Dermis microvascular lymphatic vessel endothelial cell (primary cell): ENCODE data around the gene GHRL. TPM values are rescaled to one million over a fixed set of nuclear protein-coding genes. Genes with fewer than 3 reads are reported as not detected.
A peak's percentile ranks its signal among the peaks of the same experiment; 100 is the strongest.

Experiments
- DNase-seq, 2 donors: peaks; one replicate each; pipeline versions ENCODE4 v3.0.0 to v3.0.0-alpha.2; 2010; ENCODE audit warnings: low read depth in 2 of 2
- total RNA-seq: library from RNA; depleted of rRNA; stranded (reverse); fragments of >200 nt; gene quantifications from 2 replicates; pipeline ENCODE4 v1.2.1, GENCODE V29; 2014

The GHRL gene
- total RNA-seq, 1 donor from 2014 or later: 0.39 TPM

DNA sequence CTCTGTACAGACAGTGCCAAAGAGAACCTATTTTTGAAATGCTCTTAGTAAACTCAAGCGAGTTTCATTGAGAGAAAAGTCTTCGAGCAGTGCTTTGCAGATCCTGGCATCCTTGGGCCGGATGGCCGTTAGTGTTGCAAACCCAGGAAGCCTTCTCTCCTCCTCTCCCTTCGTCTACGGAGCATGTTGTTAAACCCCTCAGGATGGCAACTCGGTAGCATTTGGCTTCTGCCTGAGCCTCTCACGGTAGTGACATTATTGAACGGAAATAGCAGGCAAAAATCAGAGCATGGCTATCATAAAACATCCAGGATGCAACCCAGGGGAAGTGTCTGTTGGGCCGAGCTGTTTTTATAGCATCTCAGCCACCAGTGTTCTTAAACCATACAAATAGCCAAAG is 34.8 kb upstream of the GHRL start:
- DNase-seq: no peak

DNA sequence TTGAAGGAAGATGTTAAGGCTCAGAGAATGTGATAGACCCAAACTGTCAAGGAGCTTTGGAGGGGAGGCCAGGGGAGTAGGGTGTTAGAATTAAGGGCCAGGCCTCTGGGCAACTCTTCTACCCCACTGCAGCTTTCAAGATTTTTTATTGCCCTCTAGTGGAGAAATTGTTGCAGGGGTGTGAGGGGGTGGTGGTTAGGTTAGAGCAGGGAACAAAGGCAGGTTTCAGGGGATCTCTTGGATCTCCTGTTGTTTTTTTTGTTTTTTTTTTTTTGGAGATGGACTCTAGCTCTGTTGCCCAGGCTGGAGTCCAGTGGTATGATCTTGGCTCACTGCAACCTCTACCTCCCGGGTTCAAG is 29.6 kb upstream of the GHRL start:
- no peak for DNase-seq

DNA sequence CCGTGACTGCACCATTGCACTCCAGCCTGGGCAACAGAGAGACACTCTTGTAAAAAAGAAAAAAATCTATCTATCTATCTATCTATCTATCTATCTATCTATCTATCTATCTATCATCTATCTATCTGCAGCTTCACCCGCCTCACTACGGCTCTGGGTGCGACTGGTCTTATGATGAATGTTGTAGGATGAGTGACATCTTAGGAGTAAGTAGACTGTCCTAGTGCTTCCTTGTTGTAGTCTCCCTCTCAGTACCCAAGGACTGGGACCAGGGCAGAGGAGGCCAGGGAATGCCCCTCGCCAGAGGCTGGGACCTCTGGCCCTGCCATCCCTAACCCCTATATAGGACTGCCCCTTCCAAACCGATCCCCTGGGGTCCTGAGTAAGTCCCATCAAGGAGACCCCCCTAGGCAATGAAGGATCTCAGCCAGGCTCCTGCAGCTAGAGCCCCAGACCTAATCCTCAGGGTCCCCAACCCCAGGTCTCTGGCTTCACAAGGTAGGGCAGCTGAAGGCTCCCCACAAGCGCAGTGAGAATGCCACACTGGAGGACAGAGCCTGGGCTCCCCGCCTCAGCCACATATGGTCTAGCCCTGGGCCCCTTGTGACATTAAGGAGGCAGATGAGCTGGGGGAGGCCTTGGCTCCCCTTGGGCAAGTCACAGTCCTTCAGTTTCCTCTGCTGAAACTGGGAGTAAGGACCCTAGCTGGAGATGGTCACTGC is 29.0 kb upstream of the GHRL start:
- DNase-seq: no peak

DNA sequence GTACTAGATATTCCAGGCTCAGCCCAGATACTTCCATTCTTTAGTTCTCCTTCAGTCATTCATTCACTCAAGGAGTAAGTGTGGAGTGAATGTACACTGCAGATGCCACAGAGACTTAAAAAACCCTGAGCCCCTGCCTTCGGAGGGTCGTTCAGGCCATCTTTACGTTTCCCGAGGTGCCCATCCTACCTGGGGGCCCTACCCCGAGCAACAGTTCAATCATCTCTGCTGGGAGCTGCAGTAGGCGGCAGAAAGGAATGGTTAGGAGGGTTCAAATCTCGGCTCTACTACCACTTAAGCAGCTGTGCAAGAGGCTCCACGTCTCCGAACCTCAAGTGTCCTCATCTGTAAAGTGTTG is 27.6 kb upstream of the GHRL start:
- no peak for DNase-seq

DNA sequence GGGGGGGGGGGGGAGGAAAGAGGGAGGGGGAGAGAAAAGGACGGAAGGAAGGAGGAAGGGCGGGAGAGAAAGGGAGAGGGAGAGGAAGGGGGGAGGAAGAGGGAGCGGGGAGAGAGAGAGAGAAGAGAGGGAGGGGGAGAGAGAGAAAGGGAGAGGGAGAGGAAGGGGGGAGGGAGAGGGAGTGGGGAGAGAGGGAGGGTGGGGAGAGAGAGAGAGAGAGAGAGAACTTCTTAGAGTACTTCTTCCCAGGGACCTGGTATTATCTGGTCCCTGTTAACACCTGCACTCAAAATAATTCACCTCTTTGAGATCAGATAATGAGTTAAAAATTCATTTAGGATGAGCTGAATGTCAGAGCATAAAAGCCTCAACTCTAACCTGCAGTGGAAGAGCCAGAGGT is 27.1 kb upstream of the GHRL start:
- DNase-seq: peak in 1 of 2 donors; percentile 32

DNA sequence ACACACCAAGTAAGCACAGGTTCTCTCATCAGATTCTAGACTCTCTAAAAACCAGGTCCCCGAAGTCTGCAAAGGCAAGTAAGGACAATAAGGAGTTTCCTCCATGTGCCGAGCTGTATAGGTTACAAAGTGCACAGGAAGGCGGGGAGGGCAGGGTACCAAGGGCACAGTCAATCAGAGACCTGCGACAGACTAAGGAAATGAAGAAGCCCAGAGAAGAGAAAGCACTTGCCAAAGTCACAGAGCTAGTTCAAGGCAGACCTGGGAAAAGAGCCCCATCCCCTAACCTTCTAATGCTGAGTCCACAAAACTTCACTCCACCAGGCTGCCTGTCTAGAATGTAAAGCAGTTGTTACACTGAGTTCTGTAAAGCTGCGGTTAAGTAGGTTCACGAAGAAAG is 26.5 kb upstream of the GHRL start:
- no peak for DNase-seq

DNA sequence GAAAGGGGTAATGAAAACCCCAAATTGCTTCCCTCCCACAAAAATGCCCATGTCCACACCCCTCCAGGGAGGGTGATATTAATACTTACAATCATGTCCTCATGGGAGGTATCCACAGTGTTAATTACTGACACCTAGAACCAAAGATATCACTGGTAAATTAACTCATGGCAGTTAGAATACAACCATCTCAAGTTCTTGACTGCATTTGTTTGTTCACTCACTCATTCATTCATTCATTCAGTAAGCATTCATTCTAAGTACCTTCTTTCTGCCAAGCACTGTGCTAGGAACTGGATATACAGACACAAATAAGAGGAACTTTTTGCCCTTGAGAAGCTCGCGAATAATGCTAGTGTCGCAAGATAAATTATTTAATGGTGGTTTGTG is 25.2 kb upstream of the GHRL start:
- DNase-seq: no peak

DNA sequence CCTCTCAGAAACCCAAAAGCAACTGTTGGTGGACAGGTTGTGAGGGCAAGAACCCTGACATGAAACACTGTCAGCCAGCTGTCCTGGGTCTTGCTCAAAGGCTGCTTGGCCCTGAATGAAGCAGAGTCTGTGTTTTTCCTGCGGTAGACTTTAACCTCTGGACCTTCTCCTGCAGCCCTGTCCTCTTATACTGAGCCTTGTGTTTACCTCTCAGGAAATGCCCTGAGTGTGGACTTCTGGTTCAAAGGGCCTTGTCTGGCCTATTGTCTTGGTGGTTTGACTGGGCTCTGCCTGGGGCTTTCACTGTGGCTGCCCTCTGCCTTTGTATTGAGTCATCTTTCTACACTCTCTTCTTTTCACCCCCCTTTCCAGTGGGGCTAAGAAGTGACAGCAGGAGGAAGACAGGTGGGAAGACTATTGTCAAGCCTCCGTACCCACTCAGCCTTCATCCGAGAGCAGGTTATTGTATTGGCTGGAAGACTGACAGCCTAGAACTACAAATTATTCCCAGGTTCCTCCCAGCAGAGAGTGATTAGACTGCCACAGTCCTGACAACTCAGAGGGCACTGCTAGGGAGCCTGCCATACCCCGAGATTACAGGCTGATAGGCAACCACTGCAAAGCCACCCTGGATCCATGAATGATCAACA is 24.7 kb upstream of the GHRL start:
- DNase-seq: peak in 1 of 2 donors; percentile 65

DNA sequence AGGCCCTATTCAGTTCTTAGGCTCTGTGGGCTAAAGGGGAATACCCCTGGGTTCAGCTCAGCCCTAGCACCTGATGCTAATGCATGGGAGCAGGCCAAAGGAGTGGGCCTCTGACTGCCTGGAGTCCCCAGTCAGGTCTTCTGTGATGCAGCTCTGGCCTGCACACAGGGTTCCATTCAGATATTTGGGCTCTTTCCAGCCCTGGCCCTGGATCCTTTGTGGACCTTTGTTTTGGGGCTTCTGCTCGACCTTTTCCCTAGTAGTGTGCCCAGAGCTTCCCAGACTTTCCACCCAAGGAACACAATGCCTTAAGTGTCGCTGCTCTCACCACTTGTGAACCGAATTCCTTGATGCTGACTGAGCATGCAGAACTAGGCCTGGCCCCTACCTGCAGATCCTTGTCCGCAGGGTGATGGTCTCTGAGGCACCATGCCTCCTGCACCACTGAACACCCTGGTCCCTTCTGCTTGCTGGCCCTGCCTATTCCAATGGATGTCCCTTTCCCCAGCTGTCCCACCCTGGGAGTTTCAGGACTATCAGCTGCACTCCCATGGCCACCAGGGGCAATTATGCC is 23.1 kb upstream of the GHRL start:
- no peak for DNase-seq

DNA sequence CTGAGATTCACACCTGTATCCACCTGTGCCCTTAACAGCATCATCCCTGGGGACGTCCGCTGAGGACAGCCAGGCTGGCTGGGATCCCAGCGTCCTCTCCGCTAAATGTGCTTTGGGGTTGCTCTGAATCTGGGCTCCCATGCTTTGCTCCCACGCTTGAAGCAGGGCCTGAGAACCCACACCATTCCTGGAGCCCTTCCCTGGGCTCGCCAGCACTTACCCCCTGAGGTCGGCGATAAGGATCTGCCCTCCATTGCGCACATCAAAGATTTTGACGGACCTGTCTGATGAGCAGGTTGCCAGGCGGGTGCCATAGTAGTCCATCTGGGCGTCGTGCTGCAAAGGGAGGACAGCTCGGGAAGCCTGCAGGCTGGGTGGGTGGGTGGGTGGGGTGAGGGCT is 22.4 kb upstream of the GHRL start:
- no peak for DNase-seq

DNA sequence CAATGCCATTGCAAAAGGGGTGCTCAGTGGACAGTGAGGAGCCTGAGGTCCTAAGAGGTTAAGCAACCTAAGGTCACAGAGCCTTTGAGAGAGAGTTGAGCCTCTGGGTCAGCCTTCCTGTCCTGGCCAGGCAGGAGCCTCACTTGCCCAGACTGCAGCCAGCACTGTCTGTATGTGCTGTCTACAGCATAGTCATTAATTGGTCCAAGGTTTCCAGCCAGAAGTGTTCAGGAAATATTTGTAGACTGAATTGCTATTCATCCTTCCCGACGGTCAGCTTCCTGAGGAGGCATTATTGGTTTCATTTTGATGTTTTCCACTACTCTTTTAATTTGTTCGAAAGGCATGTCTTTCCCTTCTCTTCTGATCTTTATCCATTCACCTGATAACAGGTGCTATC is 20.1 kb upstream of the GHRL start:
- DNase-seq: peak; percentile 11 to 68

DNA sequence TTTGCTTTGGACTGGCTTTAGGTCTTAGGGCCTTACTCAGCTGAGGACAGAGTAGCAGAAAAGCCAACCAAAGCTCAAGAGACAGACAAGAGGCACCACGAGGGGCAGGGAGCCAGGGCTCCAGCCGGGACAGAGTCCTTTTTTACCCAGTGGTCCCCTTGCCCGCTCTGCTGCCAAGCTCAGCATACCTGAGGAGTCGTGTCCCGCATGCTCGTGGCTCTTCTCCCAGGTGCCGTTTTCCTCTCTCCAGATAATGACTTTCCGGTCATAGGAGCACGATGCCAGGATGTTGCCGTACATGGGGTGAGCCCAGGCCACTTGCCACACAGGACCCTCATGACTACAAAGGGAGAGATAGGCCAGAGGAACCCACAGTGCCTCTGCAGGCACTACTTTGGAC is 19.6 kb upstream of the GHRL start:
- DNase-seq: no peak

DNA sequence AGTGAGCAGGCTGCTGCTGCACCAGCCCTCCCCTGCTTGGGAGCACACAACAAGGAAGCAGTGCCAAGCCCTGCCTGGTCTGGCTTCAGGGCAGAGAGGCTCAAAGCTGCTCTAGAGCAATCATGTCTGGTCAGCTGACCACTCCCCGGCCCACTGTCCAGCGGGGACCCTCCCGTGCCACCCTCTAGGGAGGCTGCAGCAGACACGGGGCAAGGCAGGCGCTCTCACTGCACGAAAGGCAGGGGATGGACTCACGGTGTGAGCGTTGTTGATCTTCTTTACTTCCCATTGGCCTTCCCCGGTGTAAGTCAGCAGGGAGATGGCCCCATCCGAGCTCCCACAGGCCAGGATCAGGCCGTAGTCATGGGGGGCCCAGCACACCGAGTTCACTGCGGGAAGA is 19.0 kb upstream of the GHRL start:
- no peak for DNase-seq

DNA sequence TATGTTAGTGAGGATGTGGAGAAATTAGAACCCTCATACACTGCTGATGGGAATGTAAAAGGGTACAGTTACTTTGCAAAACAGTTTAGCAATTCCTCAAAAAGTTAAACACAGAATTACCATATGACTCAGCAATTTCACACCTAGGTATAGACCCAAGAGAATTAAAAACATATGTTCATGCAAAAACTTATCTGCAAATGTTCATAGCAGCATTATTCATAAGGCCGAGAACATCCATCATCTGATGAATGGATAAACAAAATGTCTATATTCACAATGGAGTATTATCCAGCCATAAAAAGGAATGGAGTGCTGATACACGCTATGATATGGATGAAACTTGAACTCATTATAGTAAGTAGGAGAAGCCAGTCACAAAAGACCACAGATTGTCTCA is 17.8 kb upstream of the GHRL start:
- no peak for DNase-seq

DNA sequence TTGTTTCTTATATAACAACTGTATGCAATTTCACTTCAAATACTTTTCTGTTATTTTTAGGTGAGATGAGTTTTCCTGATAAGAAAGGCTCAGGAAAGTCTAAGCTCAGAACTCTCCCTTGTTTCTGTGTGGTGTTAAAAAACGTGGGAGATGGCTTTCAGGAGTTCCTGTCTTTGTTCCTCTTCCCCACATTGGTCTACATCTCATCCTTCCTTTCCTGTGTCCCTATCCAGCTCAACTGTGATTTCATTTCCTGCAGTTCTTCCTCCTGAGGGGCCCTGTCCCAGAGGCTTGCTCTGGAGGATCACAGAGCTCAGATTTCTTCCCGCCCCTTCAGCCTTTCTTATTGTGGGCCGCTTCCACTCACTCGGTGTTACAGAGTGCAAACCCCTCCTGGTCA is 17.0 kb upstream of the GHRL start:
- DNase-seq: peak; percentile 17 to 89

DNA sequence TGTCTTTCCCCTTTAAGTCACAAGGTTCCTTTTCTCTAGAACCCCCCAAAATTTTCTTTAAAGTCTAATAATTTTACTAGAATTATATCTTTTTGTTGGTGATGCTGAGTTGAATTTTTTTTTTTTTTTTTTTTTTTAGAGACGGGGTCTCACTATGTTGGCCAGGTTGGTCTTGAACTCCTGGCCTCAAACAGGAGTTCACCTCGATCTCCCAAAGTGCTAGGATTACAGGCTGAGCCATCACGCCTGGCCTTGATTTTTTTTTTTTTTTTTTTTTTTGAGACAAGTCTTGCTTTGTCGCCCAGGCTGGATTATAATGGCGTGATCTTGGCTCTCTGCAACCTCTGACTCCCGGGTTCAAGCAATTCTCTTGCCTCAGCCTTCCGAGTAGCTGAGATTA is 15.9 kb upstream of the GHRL start:
- DNase-seq: no peak

DNA sequence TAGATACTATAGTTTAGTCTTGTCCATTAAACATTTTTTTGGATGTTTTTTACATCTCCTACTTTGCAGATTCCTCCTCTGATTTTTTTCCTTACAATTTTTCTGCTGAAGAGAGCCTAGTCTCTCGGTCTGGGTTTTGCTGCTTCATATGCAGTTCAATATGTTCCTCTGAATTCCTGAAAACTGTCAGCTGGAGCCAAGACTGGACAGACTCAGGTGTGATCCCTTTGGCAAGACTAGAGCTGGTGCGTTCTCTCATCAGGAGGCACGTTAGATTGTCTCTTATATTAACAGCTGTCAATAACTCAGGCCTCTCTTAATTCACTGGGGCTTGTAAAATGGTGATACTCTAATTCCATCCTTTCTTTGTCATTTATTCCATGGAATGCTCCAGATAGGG is 13.4 kb upstream of the GHRL start:
- DNase-seq: no peak

DNA sequence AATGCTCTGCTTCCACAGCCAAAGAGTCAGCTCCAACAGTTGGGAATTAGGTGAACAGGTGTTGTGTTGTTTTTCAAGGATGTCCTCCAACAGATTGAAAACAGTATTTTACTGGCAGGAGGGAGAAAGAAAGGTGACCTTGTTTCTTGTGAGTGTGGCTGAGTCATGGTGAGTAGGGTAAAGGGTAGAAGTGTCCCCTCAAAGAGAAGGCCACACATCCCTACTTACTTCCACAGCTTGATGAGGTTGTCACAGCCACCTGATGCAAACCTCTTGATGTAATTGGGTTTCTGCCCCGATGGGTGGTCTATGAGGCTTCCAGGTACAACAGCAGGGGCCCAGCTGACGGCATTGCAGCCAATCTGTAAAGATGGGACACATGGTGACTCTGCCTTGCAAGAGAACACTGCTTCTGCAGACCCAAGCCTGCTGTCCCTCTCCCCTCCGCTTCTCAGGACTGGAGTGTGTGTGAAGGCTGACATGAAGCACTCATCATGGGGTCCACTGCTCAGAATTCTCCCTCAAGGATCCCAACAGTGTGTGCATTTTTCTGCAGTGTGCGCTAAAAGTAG is 12.7 kb upstream of the GHRL start:
- no peak for DNase-seq

DNA sequence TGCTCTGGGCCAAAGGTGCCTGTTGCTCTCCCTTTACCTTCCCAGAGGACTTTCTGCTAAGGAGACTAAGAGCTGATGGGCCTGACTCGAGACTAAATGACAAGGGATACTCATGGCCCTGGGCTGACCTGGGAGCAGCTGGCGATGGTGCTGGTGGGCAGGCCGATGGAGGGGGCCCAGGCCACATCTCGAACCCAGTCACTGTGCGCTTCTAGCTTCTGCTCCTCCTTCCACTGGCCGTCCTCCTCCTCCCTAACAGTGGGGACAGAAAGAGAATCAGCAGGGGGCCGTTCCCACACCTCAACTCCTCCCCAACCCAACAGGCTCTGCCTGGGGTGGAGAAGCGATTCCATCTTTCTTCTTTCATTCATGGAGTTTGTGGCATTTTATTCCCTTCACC is 12.2 kb upstream of the GHRL start:
- no peak for DNase-seq

DNA sequence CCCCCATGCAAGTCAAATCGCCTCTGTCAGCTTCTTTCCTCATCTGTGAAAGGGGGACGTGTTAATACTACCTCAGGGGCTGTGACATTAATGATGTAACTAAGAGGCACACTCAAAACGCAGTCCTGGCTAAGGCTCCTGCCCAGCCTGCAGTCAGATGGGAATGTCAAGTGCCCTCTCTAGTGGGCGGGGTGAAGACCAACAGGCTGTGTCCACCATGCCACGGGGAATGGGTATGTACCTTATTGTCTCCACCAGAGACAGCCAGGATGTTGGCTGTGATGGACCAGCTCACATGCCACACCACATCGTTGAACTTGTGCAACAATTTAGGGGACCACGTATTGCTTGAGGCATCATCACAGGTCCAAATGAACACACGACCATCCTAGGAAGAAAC is 11.0 kb upstream of the GHRL start:
- no peak for DNase-seq

DNA sequence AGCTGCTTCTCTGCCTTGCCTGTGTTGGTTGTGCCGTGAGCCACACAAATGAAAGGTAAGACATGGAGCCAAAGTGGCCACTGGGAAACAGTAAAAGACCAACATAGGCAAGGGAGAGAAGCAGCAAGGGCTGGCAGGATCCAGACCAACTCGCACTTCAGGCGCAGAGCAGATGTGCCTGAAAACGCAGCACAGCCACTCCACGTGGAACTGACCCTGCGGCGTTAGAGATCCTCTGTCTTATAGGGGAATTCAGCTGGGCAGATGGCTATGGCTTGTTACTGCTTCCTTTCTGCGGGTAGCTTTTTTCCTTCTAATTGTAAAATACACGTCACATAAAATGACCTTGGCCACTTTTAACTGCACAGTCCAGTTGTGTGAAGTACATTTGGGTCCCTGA is 10.4 kb upstream of the GHRL start:
- no peak for DNase-seq

DNA sequence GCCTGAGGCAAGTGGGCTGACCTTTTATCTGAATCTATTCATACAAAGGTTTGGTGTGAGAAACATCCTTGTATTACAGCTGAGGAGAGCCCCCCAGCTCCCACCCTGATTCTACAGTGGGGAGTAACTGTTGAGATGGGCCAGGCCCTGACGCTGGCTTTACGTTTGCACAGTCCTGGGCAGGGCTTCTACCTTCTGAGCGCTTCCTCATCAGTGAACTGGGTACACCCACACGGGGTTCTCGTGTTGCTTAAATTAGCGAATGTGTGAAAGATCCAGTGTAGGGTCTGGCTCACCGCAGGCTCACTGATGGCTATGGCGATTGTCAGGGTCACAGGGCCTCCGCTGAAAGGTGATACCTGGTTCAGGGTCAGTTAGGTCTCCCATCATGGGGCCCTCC is 7.3 kb upstream of the GHRL start:
- DNase-seq: no peak

DNA sequence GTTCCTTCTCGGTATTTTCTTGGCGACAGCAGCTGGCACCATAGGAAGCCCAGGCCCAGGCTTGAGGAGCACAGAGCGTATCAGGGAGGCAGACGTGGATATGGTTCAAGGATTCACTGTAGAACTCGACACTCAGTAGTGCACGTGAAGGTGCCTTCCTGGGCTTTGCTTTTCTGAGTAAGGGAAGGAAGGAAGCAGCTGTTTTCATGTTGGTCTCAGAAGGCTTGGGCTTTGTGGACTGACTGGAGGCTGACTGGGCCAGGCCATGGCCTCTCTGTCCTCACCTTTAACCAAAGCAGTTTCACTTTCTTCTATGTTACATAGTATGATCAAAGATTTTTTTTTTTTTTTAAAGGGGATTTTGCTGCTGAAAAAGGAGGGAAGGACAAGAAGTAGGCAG is 6.9 kb upstream of the GHRL start:
- DNase-seq: peak in 1 of 2 donors; percentile 13
